HepG2 (cell line): Measurements from ENCODE around the gene SLC22A7. TPM values are rescaled to one million over a fixed set of nuclear protein-coding genes. Genes with fewer than 3 reads are reported as not detected.
A peak's percentile ranks its signal among the peaks of the same experiment; 100 is the strongest.

Source experiments
- ARNT2 ChIP-seq: sonication (generic); formaldehyde crosslinking; IDR thresholded peaks from 2 replicates; pipeline ENCODE4 v1.8.0; 2022; ENCODE audit warnings: mild to moderate bottlenecking, low read depth, missing genetic modification reagents, moderate library complexity
- ARNTL ChIP-seq: sonication (generic); formaldehyde crosslinking; IDR thresholded peaks from 2 replicates; pipeline ENCODE4 v1.4.0; 2020; ENCODE audit warnings: mild to moderate bottlenecking, missing genetic modification reagents
- FOXA1 ChIP-seq, 2 experiments: fragments of 450-650 bp in 1 of 2; sonication (generic) in 1 of 2; formaldehyde crosslinking in 1 of 2; IDR thresholded peaks; 2 replicates each; pipeline versions ENCODE4 v1.4.0 to v1.6.1; 2016 to 2020; ENCODE audit warnings: missing genetic modification reagents in 1 of 2
- HNRNPUL1 ChIP-seq: fragments of 200-400 bp; formaldehyde crosslinking; IDR thresholded peaks from 2 replicates; pipeline ENCODE4 v1.6.1; 2017; ENCODE audit warnings: low read depth, mild to moderate bottlenecking, low read length, moderate library complexity
- JUNB ChIP-seq: sonication (generic); formaldehyde crosslinking; IDR thresholded peaks from 2 replicates; pipeline ENCODE4 v1.8.0; 2022; ENCODE audit warnings: missing genetic modification reagents, mild to moderate bottlenecking, borderline replicate concordance
- KDM2A ChIP-seq: sonication (generic); formaldehyde crosslinking; IDR thresholded peaks from 2 replicates; pipeline ENCODE4 v1.4.0; 2020; ENCODE audit warnings: low read depth, missing genetic modification reagents, borderline replicate concordance
- KDM4B ChIP-seq: sonication (generic); formaldehyde crosslinking; IDR thresholded peaks from 2 replicates; pipeline ENCODE4 v1.4.0; 2020; ENCODE audit warnings: missing genetic modification reagents
- NFRKB ChIP-seq: fragments of 450-650 bp; IDR thresholded peaks from 2 replicates; pipeline ENCODE4 v1.6.1; 2017
- PHF20 ChIP-seq: sonication (generic); formaldehyde crosslinking; IDR thresholded peaks from 2 replicates; pipeline ENCODE4 v1.5.0; 2020; ENCODE audit warnings: mild to moderate bottlenecking, missing genetic modification reagents
- SATB2 ChIP-seq: sonication (generic); formaldehyde crosslinking; IDR thresholded peaks from 2 replicates; pipeline ENCODE4 v1.5.0; 2020; ENCODE audit warnings: missing genetic modification reagents
- SCMH1 ChIP-seq: sonication (generic); formaldehyde crosslinking; IDR thresholded peaks from 2 replicates; pipeline ENCODE4 v1.9.0; 2021; ENCODE audit warnings: missing genetic modification reagents, mild to moderate bottlenecking, borderline replicate concordance
- SIN3B ChIP-seq: fragments of 150-350 bp; IDR thresholded peaks from 2 replicates; pipeline ENCODE4 v1.6.1; 2014; ENCODE audit warnings: low read length
- SMAD1 ChIP-seq: sonication (generic); formaldehyde crosslinking; IDR thresholded peaks from 2 replicates; pipeline ENCODE4 v1.4.0; 2020; ENCODE audit warnings: missing genetic modification reagents, low read depth, mild to moderate bottlenecking, borderline replicate concordance
- SYNCRIP ChIP-seq: fragments of 200-400 bp; formaldehyde crosslinking; IDR thresholded peaks from 2 replicates; pipeline ENCODE4 v1.6.1; 2018; ENCODE audit warnings: mild to moderate bottlenecking, low read depth, low read length; ENCODE audit not compliant: insufficient read depth
- TCF7 ChIP-seq: sonication (generic); IDR thresholded peaks from 2 replicates; pipeline ENCODE4 v1.6.1; 2016; ENCODE audit warnings: antibody characterized with exemption, low read depth
- ZNF10 ChIP-seq: sonication (generic); formaldehyde crosslinking; IDR thresholded peaks from 2 replicates; pipeline ENCODE4 v1.4.0; 2020; ENCODE audit warnings: mild to moderate bottlenecking, low read depth, missing genetic modification reagents, borderline replicate concordance
- ZNF20 ChIP-seq: sonication (generic); formaldehyde crosslinking; IDR thresholded peaks from 2 replicates; pipeline ENCODE4 v1.4.0; 2020; ENCODE audit warnings: mild to moderate bottlenecking, moderate library complexity, missing genetic modification reagents
- ZNF3 ChIP-seq: IDR thresholded peaks from 2 replicates; pipeline ENCODE4 v1.7.0; 2017; ENCODE audit warnings: inconsistent platforms
- ZNF530 ChIP-seq: sonication (generic); formaldehyde crosslinking; IDR thresholded peaks from 2 replicates; pipeline ENCODE4 v1.5.0; 2020; ENCODE audit warnings: low read depth, mild to moderate bottlenecking, missing genetic modification reagents
- ZNF546 ChIP-seq: sonication (generic); formaldehyde crosslinking; conservative IDR thresholded peaks from 2 replicates; pipeline ENCODE4 v1.8.1; 2023; ENCODE audit warnings: mild to moderate bottlenecking, missing genetic modification reagents
- ZNF605 ChIP-seq: sonication (generic); formaldehyde crosslinking; IDR thresholded peaks from 2 replicates; pipeline ENCODE4 v1.8.0; 2022; ENCODE audit warnings: mild to moderate bottlenecking, missing genetic modification reagents
- ZNF790 ChIP-seq: sonication (generic); formaldehyde crosslinking; IDR thresholded peaks from 2 replicates; pipeline ENCODE4 v1.8.0; 2022; ENCODE audit warnings: missing genetic modification reagents, mild to moderate bottlenecking, borderline replicate concordance
- polyA plus RNA-seq, 8 experiments: library from polyadenylated mRNA; depleted of rRNA in 3 of 8; stranded (reverse) in 7 of 8; unstranded in 1 of 8; fragments of >200 nt; fragmentation: Illumina TruSeq in 4 of 8; extraction: Trizol in 4 of 8; gene quantifications; 2 replicates each; pipeline versions ENCODE4 v1.2.1 to v1.2.3, GENCODE V29; 2011 to 2016; ENCODE audit warnings: low read depth in 4 of 8, missing spikeins in 1 of 8, mixed read lengths in 1 of 8; ENCODE audit not compliant: insufficient read depth in 1 of 8
- total RNA-seq, 5 experiments: library from RNA; depleted of rRNA; stranded (reverse); fragments of >200 nt; fragmentation: Illumina TruSeq; extraction: Trizol; gene quantifications; 2 replicates each; pipeline ENCODE4 v1.2.3, GENCODE V29; 2016; ENCODE audit warnings: low read depth in 1 of 5
- TF ChIP-seq, protein P1 (sequence below): sonication (generic); formaldehyde crosslinking; IDR thresholded peaks from 2 replicates; pipeline ENCODE4 v1.5.0; 2020; ENCODE audit warnings: mild to moderate bottlenecking, missing genetic modification reagents
- TF ChIP-seq, protein P2 (sequence below): sonication (generic); formaldehyde crosslinking; IDR thresholded peaks from 2 replicates; pipeline ENCODE4 v1.9.0; 2022; ENCODE audit warnings: missing genetic modification reagents, mild to moderate bottlenecking, borderline replicate concordance
- TF ChIP-seq, protein P3 (sequence below): sonication (generic); formaldehyde crosslinking; IDR thresholded peaks from 2 replicates; pipeline ENCODE4 v1.4.0; 2020; ENCODE audit warnings: mild to moderate bottlenecking, missing genetic modification reagents

Gene SLC22A7
- total and polyA plus RNA-seq, 2 of the 13 experiments (the other 11 are each of a cell fraction or from before 2014, with no cell fraction given): 5.3 to 22.6 TPM

DNA sequence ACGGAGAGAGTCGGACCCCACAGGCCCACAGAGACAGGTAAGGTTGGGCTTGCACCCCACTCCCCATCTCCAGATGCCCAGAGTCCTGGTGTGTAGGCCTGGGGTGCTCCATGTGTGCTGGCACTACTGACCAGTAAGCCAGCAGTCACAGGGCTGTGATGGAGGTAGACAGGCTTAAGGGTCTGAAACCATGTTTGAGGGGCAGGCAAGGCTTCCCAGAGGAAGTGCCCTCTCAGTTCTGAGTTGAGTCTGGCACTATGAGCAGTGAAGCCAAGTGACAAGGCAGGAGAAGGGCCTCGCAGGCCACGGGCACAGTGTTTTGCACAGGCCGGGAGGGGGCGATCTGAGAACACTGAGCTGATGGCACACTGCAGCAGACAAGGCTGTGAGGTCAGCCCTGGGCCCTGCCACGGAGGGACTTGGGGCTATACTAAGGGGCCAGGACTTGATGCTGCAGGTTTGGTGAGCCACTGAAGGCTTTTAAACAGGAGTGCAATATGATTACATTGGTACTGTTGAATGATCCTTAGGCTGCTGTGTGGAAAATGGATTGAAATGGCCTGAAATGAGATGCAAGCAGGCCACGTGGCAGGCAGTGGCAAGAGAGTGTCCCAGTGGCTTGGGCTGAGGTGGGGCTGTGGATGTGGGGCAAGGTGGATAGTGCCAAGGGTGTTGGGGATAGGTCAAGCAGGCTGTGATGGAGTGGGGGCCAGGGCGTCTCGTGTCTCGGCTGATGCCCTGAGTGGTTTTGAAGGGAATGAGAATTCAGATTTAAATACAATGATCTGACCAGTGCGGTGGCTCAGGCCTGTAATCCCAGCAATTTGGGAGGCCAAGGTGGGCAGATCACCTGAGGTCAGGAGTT, 34.5 kb upstream of the SLC22A7 start (continued):
- TF ChIP-seq, protein P1, sequence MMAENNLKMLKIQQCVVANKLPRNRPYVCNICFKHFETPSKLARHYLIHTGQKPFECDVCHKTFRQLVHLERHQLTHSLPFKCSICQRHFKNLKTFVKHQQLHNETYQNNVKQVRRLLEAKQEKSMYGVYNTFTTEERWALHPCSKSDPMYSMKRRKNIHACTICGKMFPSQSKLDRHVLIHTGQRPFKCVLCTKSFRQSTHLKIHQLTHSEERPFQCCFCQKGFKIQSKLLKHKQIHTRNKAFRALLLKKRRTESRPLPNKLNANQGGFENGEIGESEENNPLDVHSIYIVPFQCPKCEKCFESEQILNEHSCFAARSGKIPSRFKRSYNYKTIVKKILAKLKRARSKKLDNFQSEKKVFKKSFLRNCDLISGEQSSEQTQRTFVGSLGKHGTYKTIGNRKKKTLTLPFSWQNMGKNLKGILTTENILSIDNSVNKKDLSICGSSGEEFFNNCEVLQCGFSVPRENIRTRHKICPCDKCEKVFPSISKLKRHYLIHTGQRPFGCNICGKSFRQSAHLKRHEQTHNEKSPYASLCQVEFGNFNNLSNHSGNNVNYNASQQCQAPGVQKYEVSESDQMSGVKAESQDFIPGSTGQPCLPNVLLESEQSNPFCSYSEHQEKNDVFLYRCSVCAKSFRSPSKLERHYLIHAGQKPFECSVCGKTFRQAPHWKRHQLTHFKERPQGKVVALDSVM: no peak
- TF ChIP-seq PHF20 (no peak), ZNF530 (CRISPR knock-in tag) (no peak; the same call in 1 of the 2 replicates), ZNF20 (CRISPR knock-in tag) (no peak), ZNF546 (no peak), ZNF10 (CRISPR knock-in tag) (no peak), ARNT2 (CRISPR knock-in tag) (peak; percentile 86; the same call in 1 of the 2 replicates), SCMH1 (no peak), ZNF605 (CRISPR knock-in tag) (peak; percentile 66), NFRKB (no peak), HNRNPUL1 (no peak), ZNF3 (CRISPR knock-in tag) (no peak), KDM2A (CRISPR knock-in tag) (peak; percentile 86), SMAD1 (CRISPR knock-in tag) (peak; percentile 76; the same call in 1 of the 2 replicates), ZNF790 (no peak), KDM4B (CRISPR knock-in tag) (peak; percentile 82), SIN3B (no peak), SYNCRIP (no peak), FOXA1 (IDR thresholded peaks at IDR 0.05) (no peak), FOXA1 (CRISPR knock-in tag; IDR thresholded peaks at IDR 0.05) (peak; percentile 48), SATB2 (CRISPR knock-in tag) (no peak), JUNB (CRISPR knock-in tag) (no peak), ARNTL (0 out of 2 replicates have a peak, but pooled peaks have one; percentile 59), TCF7 (no peak)
- TF ChIP-seq, protein P2, sequence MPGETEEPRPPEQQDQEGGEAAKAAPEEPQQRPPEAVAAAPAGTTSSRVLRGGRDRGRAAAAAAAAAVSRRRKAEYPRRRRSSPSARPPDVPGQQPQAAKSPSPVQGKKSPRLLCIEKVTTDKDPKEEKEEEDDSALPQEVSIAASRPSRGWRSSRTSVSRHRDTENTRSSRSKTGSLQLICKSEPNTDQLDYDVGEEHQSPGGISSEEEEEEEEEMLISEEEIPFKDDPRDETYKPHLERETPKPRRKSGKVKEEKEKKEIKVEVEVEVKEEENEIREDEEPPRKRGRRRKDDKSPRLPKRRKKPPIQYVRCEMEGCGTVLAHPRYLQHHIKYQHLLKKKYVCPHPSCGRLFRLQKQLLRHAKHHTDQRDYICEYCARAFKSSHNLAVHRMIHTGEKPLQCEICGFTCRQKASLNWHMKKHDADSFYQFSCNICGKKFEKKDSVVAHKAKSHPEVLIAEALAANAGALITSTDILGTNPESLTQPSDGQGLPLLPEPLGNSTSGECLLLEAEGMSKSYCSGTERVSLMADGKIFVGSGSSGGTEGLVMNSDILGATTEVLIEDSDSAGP (CRISPR knock-in tag): peak; percentile 67
- TF ChIP-seq, protein P3, sequence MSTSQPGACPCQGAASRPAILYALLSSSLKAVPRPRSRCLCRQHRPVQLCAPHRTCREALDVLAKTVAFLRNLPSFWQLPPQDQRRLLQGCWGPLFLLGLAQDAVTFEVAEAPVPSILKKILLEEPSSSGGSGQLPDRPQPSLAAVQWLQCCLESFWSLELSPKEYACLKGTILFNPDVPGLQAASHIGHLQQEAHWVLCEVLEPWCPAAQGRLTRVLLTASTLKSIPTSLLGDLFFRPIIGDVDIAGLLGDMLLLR: no peak
